Measurements from ENCODE around the gene PRR11.
"Not testable (repeated sequence)": the region's sequence is repeated elsewhere in the genome, so short reads cannot be mapped to it uniquely, and the experiment has no call there.

DNA sequence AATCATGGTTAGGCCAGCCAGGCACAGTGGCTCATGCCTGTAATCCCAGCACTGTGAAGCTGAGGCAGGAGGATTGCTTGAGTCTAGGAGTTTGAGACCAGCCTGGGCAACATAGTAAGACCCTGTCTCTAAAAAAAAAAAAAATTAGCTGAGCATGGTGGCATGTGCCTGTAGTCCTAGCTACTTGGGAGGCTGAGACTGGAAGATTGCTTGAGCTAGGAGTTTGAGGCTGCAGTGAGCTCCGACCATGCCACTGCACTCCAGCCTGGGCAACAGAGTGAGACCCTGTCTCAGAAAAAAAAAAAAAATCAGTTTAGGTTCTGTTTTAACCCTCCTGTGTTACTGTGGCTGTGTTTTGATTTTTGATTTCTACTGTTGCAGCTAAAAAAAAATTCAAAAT is 73.0 kb downstream of the PRR11 start:
- TF ChIP-seq, protein P1, sequence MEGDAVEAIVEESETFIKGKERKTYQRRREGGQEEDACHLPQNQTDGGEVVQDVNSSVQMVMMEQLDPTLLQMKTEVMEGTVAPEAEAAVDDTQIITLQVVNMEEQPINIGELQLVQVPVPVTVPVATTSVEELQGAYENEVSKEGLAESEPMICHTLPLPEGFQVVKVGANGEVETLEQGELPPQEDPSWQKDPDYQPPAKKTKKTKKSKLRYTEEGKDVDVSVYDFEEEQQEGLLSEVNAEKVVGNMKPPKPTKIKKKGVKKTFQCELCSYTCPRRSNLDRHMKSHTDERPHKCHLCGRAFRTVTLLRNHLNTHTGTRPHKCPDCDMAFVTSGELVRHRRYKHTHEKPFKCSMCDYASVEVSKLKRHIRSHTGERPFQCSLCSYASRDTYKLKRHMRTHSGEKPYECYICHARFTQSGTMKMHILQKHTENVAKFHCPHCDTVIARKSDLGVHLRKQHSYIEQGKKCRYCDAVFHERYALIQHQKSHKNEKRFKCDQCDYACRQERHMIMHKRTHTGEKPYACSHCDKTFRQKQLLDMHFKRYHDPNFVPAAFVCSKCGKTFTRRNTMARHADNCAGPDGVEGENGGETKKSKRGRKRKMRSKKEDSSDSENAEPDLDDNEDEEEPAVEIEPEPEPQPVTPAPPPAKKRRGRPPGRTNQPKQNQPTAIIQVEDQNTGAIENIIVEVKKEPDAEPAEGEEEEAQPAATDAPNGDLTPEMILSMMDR (IDR thresholded peaks at IDR 0.05) = not testable (repeated sequence)
- TF ChIP-seq POLR2A (IDR thresholded peaks at IDR 0.05) = not testable (repeated sequence)

Measured in Peyer's patch (tissue), 4 donors.